Mammary epithelial cell (primary cell): ENCODE data around the gene CDKL5.

Source experiments
- CTCF ChIP-seq, 2 donors: IDR thresholded peaks in 1 of 2; conservative IDR thresholded peaks in 1 of 2; 2 replicates each; pipeline ENCODE4 v1.5.1; 2011 to 2012; ENCODE audit warnings: inconsistent platforms in 2 of 2, low read length in 2 of 2, mild to moderate bottlenecking in 2 of 2, control low read depth in 1 of 2, low read depth in 1 of 2; ENCODE audit not compliant: insufficient read depth in 1 of 2; ENCODE audit errors: extremely low read depth in 1 of 2
- EZH2 ChIP-seq: IDR thresholded peaks from 2 replicates; pipeline ENCODE4 v1.6.1; 2012; ENCODE audit warnings: low read length, inconsistent platforms, borderline replicate concordance

- no peak for TF ChIP-seq CTCF (conservative IDR thresholded peaks at IDR 0.05 in 1 of 2, IDR thresholded peaks at IDR 0.05 in 1 of 2; ENCODE audit: extremely low read depth in 1 of 2, insufficient read depth in 1 of 2, low read depth in 1 of 2, low read length in 2 of 2)
- no peak for TF ChIP-seq EZH2
Observed at GRCh38 chrX:18607966-18608365, 182.6 kb downstream of the CDKL5 start.
